MM.1S (cell line): Measurements from ENCODE around the gene COL12A1.
"Not testable (repeated sequence)": the region's sequence is repeated elsewhere in the genome, so short reads cannot be mapped to it uniquely, and the experiment has no call there.

Experiments used
- CTCF ChIP-seq: fragments of 300-600 bp; sonication (generic); IDR thresholded peaks from 2 replicates; pipeline ENCODE4 v1.5.1; 2016; ENCODE audit warnings: antibody characterized with exemption, low read length, mixed read lengths
- EZH2 ChIP-seq: fragments of 300-600 bp; sonication (generic); optimal IDR thresholded peaks from 2 replicates; pipeline ENCODE3; 2017; ENCODE audit warnings: low read depth, mild to moderate bottlenecking, antibody characterized with exemption, low read length, mixed read lengths

GRCh38 chr6:75186581-75186980 is 19.3 kb downstream of the COL12A1 start:
- TF ChIP-seq CTCF, EZH2: not testable (repeated sequence)
